PFSK-1 (cell line): Measurements from ENCODE around the gene HSPG2.

ENCODE experiments used
- TAF1 ChIP-seq: IDR thresholded peaks from 2 replicates; pipeline ENCODE4 v1.6.1; 2012; ENCODE audit warnings: low read length, control low read depth, borderline replicate concordance; ENCODE audit not compliant: insufficient read depth
- TF ChIP-seq, protein P1 (sequence below), 2 experiments: IDR thresholded peaks; 2 replicates each; pipeline versions ENCODE4 v1.6.1 to v1.8.0; 2011 to 2012; ENCODE audit warnings: low read depth in 2 of 2, low read length in 2 of 2, control low read depth in 1 of 2, inconsistent platforms in 1 of 2, mild to moderate bottlenecking in 1 of 2, moderate library complexity in 1 of 2; ENCODE audit not compliant: insufficient read depth in 1 of 2

- TF ChIP-seq TAF1: no peak
- TF ChIP-seq, protein P1, sequence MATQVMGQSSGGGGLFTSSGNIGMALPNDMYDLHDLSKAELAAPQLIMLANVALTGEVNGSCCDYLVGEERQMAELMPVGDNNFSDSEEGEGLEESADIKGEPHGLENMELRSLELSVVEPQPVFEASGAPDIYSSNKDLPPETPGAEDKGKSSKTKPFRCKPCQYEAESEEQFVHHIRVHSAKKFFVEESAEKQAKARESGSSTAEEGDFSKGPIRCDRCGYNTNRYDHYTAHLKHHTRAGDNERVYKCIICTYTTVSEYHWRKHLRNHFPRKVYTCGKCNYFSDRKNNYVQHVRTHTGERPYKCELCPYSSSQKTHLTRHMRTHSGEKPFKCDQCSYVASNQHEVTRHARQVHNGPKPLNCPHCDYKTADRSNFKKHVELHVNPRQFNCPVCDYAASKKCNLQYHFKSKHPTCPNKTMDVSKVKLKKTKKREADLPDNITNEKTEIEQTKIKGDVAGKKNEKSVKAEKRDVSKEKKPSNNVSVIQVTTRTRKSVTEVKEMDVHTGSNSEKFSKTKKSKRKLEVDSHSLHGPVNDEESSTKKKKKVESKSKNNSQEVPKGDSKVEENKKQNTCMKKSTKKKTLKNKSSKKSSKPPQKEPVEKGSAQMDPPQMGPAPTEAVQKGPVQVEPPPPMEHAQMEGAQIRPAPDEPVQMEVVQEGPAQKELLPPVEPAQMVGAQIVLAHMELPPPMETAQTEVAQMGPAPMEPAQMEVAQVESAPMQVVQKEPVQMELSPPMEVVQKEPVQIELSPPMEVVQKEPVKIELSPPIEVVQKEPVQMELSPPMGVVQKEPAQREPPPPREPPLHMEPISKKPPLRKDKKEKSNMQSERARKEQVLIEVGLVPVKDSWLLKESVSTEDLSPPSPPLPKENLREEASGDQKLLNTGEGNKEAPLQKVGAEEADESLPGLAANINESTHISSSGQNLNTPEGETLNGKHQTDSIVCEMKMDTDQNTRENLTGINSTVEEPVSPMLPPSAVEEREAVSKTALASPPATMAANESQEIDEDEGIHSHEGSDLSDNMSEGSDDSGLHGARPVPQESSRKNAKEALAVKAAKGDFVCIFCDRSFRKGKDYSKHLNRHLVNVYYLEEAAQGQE (IDR thresholded peaks at IDR 0.05; ENCODE audit: insufficient read depth in 1 of 2, low read depth in 2 of 2, low read length in 2 of 2): no peak
Observed at GRCh38 chr1:21870611-21871010, 66.5 kb downstream of the HSPG2 start.
